SK-N-SH treated with all-trans-retinoic acid at 6 μM for 48 hours (cell line): ENCODE measurements around the gene PEPD.
A peak's percentile ranks its signal among the peaks of the same experiment; 100 is the strongest.

Experiments used
- ATAC-seq: fragments of 200-7000 bp; cut with Tn5 transposase; 3 replicates; pipeline ENCODE4 v1.9.1; 2020; ENCODE audit warnings: mild to moderate bottlenecking, moderate library complexity
- ARNTL ChIP-seq: fragments of 450-650 bp; formaldehyde crosslinking; IDR thresholded peaks from 2 replicates; pipeline ENCODE4 v1.5.0; 2020; ENCODE audit warnings: low read depth, mild to moderate bottlenecking, moderate library complexity, borderline replicate concordance
- BACH2 ChIP-seq: fragments of 250-450 bp; sonication (Bioruptor Pico); IDR thresholded peaks from 2 replicates; pipeline ENCODE4 v1.9.0; 2021; ENCODE audit warnings: mild to moderate bottlenecking, borderline replicate concordance
- CSDC2 ChIP-seq: fragments of 250-450 bp; sonication (Bioruptor Pico); IDR thresholded peaks from 2 replicates; pipeline ENCODE4 v1.5.0; 2020; ENCODE audit warnings: mild to moderate bottlenecking, moderate library complexity
- ESRRG ChIP-seq: fragments of 250-450 bp; sonication (Bioruptor Pico); IDR thresholded peaks from 2 replicates; pipeline ENCODE4 v1.6.1; 2021; ENCODE audit warnings: mild to moderate bottlenecking
- ISL1 ChIP-seq: fragments of 250-450 bp; sonication (Bioruptor Pico); IDR thresholded peaks from 2 replicates; pipeline ENCODE4 v2.1.2; 2022; ENCODE audit warnings: mild to moderate bottlenecking, moderate library complexity
- OSR1 ChIP-seq: fragments of 250-450 bp; sonication (Bioruptor Pico); IDR thresholded peaks from 2 replicates; pipeline ENCODE4 v1.8.0; 2022; ENCODE audit warnings: moderate library complexity, mild to moderate bottlenecking, inconsistent platforms
- RARB ChIP-seq: fragments of 250-450 bp; sonication (Bioruptor Pico); IDR thresholded peaks from 2 replicates; pipeline ENCODE4 v1.8.0; 2021; ENCODE audit warnings: mild to moderate bottlenecking, moderate library complexity
- SNAI2 ChIP-seq: fragments of 250-450 bp; sonication (Bioruptor Pico); IDR thresholded peaks from 2 replicates; pipeline ENCODE4 v1.5.0; 2020; ENCODE audit warnings: mild to moderate bottlenecking, moderate library complexity
- TOX ChIP-seq: fragments of 250-450 bp; sonication (Bioruptor Pico); IDR thresholded peaks from 2 replicates; pipeline ENCODE4 v1.8.0; 2021; ENCODE audit warnings: mild to moderate bottlenecking, moderate library complexity, borderline replicate concordance
- ZC3H10 ChIP-seq: fragments of 250-450 bp; sonication (Bioruptor Pico); IDR thresholded peaks from 2 replicates; pipeline ENCODE4 v1.5.1; 2021; ENCODE audit warnings: mild to moderate bottlenecking, moderate library complexity
- ZFP3 ChIP-seq: fragments of 250-450 bp; sonication (Bioruptor Pico); IDR thresholded peaks from 2 replicates; pipeline ENCODE4 v1.5.0; 2020; ENCODE audit warnings: mild to moderate bottlenecking, moderate library complexity
- ZNF565 ChIP-seq: fragments of 450-650 bp; formaldehyde crosslinking; conservative IDR thresholded peaks from 2 replicates; pipeline ENCODE4 v1.5.0; 2020; ENCODE audit warnings: low read depth, mild to moderate bottlenecking, moderate library complexity
- ZNF70 ChIP-seq: fragments of 450-650 bp; formaldehyde crosslinking; IDR thresholded peaks from 2 replicates; pipeline ENCODE4 v1.5.0; 2020; ENCODE audit warnings: mild to moderate bottlenecking, moderate library complexity
- TF ChIP-seq, protein P1 (sequence below): fragments of 250-450 bp; sonication (Bioruptor Pico); IDR thresholded peaks from 2 replicates; pipeline ENCODE4 v1.5.0; 2020; ENCODE audit warnings: mild to moderate bottlenecking, moderate library complexity
- TF ChIP-seq, protein P2 (sequence below): fragments of 250-450 bp; sonication (Bioruptor Pico); IDR thresholded peaks from 2 replicates; pipeline ENCODE4 v1.5.1; 2020; ENCODE audit warnings: low read depth, mild to moderate bottlenecking, moderate library complexity
- TF ChIP-seq, protein P3 (sequence below): fragments of 250-450 bp; sonication (Bioruptor Pico); IDR thresholded peaks from 2 replicates; pipeline ENCODE4 v1.5.1; 2021; ENCODE audit warnings: mild to moderate bottlenecking, moderate library complexity
- TF ChIP-seq, protein P4 (sequence below): fragments of 250-450 bp; sonication (Bioruptor Pico); IDR thresholded peaks from 2 replicates; pipeline ENCODE4 v1.8.0; 2021; ENCODE audit warnings: low read depth, mild to moderate bottlenecking, moderate library complexity, borderline replicate concordance

Gene PEPD

DNA sequence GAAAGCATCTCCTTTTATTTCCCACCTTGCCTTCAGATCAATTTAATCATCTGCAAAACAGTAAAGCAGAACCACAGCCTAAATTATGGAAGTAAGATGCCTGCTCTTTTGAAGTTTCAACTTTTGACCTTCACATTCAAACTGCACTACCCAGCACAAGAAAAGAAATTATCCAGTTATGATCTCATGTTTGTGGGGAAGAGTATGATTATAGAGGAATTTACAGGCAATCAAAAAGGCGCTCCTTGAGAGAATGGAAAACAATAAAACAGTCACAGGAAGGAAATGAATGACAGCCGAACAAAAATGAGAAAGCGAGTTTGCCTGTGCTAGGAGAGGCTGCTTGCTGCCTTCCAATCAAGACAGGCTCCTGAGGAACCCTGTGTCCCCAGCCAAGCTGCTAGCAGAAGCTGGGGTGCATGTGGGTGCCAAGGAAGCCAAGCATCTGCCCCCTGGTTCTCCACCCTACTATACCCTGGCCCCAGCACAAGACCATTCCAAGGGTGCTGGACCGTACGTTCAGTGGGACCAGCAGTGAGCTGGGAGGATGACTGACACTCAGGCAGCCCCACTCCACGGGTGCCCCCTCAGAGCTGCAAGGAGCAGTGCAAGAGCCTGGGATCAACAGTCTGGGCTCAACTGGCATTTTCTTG lies 47.8 kb downstream of the PEPD start:
- TF ChIP-seq, protein P1, sequence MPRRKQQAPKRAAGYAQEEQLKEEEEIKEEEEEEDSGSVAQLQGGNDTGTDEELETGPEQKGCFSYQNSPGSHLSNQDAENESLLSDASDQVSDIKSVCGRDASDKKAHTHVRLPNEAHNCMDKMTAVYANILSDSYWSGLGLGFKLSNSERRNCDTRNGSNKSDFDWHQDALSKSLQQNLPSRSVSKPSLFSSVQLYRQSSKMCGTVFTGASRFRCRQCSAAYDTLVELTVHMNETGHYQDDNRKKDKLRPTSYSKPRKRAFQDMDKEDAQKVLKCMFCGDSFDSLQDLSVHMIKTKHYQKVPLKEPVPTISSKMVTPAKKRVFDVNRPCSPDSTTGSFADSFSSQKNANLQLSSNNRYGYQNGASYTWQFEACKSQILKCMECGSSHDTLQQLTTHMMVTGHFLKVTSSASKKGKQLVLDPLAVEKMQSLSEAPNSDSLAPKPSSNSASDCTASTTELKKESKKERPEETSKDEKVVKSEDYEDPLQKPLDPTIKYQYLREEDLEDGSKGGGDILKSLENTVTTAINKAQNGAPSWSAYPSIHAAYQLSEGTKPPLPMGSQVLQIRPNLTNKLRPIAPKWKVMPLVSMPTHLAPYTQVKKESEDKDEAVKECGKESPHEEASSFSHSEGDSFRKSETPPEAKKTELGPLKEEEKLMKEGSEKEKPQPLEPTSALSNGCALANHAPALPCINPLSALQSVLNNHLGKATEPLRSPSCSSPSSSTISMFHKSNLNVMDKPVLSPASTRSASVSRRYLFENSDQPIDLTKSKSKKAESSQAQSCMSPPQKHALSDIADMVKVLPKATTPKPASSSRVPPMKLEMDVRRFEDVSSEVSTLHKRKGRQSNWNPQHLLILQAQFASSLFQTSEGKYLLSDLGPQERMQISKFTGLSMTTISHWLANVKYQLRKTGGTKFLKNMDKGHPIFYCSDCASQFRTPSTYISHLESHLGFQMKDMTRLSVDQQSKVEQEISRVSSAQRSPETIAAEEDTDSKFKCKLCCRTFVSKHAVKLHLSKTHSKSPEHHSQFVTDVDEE = no peak
- TF ChIP-seq RARB (CRISPR knock-in tag) (no peak), ZC3H10 (CRISPR knock-in tag) (0 out of 2 replicates have a peak, but pooled peaks have one; percentile 39), ARNTL (CRISPR knock-in tag) (no peak), ZFP3 (CRISPR knock-in tag) (peak; percentile 64; the same call in 1 of the 2 replicates), ISL1 (CRISPR knock-in tag) (peak; percentile 39)
- TF ChIP-seq, protein P2, sequence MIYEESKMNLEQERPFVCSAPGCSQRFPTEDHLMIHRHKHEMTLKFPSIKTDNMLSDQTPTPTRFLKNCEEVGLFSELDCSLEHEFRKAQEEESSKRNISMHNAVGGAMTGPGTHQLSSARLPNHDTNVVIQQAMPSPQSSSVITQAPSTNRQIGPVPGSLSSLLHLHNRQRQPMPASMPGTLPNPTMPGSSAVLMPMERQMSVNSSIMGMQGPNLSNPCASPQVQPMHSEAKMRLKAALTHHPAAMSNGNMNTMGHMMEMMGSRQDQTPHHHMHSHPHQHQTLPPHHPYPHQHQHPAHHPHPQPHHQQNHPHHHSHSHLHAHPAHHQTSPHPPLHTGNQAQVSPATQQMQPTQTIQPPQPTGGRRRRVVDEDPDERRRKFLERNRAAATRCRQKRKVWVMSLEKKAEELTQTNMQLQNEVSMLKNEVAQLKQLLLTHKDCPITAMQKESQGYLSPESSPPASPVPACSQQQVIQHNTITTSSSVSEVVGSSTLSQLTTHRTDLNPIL (CRISPR knock-in tag) = peak; percentile 38; the same call in 1 of the 2 replicates
- ATAC-seq = peak; percentile 60

DNA sequence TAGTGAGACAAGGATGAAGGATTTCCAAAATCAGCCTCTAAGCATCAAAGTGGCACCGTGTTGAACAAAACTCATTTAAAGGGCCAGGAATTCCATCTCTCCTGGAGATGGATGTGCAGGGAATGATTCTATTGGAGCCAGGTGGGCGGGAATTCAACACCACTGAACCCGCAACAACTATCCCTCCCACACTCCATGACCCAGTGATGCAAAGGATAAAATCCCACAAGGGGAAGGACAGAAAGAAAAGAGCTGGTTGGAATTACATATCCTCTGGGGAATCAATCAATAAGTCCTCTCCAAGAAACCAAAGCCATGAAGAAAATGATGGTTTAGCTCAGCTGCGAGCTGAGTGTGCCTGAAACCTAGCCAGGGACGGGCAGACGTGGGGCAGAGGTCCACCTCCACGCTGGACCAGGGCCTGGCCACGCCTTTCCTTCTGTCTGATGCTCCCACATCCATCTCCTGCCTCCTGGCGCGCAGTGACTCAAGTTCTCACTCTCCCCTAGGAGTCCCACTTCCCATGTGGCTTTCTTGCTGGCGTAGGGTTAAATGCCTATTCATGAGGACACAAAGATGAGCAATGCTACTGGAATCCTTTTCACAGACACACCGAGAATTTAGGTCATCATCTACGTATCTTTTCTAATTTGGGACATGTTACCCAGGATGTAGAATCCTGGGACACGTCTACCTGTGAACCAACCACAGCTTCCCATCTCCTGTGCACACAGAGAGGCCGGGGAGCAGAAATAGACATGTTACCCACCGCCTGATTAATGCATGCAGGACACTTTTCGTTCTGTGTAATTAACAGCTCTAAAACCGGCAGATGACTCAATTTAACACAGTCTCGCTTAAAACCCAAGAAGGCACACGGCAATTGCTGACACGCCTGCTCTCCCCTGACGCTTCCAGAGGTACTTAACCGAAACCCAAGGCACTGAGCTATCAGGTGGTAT lies 48.6 kb downstream of the PEPD start:
- ATAC-seq = peak; percentile 89
- TF ChIP-seq ZC3H10 (CRISPR knock-in tag) = 0 out of 2 replicates have a peak, but pooled peaks have one; percentile 13
- no peak for TF ChIP-seq ESRRG
- no peak for TF ChIP-seq ZNF565 (CRISPR knock-in tag)
- peak; percentile 34; the same call in 1 of the 2 replicates for TF ChIP-seq TOX (CRISPR knock-in tag)
- 0 out of 2 replicates have a peak, but pooled peaks have one; percentile 8 for TF ChIP-seq CSDC2 (CRISPR knock-in tag)
- TF ChIP-seq, protein P3, sequence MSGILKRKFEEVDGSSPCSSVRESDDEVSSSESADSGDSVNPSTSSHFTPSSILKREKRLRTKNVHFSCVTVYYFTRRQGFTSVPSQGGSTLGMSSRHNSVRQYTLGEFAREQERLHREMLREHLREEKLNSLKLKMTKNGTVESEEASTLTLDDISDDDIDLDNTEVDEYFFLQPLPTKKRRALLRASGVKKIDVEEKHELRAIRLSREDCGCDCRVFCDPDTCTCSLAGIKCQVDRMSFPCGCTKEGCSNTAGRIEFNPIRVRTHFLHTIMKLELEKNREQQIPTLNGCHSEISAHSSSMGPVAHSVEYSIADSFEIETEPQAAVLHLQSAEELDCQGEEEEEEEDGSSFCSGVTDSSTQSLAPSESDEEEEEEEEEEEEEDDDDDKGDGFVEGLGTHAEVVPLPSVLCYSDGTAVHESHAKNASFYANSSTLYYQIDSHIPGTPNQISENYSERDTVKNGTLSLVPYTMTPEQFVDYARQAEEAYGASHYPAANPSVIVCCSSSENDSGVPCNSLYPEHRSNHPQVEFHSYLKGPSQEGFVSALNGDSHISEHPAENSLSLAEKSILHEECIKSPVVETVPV = no peak
- TF ChIP-seq SNAI2 = peak; percentile 67; the same call in 1 of the 2 replicates
- TF ChIP-seq, protein P2 (CRISPR knock-in tag) = peak; percentile 81; the same call in 1 of the 2 replicates

DNA sequence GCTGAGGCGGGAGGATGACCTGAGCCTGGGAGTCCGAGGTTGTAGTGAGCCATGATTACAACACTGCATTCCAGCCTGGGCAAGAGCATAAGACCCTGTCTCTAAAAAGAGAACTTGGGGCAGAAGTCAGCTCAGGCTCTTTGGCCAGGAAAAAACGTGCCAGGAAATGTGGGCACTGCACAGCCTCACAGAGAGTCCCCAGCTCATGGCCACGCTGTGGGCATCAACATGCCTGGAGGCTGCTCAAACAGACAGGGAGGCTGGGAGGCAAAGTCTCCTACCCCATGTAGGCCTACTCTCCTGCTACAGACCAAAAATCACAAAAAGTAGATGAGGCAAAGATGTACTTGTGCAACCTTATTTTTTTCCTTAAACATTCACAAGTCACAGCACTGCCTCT lies 49.4 kb downstream of the PEPD start:
- ATAC-seq = no peak
- no peak for TF ChIP-seq BACH2 (CRISPR knock-in tag)
- TF ChIP-seq ESRRG = no peak
- TF ChIP-seq OSR1 (CRISPR knock-in tag) = no peak
- TF ChIP-seq, protein P4, sequence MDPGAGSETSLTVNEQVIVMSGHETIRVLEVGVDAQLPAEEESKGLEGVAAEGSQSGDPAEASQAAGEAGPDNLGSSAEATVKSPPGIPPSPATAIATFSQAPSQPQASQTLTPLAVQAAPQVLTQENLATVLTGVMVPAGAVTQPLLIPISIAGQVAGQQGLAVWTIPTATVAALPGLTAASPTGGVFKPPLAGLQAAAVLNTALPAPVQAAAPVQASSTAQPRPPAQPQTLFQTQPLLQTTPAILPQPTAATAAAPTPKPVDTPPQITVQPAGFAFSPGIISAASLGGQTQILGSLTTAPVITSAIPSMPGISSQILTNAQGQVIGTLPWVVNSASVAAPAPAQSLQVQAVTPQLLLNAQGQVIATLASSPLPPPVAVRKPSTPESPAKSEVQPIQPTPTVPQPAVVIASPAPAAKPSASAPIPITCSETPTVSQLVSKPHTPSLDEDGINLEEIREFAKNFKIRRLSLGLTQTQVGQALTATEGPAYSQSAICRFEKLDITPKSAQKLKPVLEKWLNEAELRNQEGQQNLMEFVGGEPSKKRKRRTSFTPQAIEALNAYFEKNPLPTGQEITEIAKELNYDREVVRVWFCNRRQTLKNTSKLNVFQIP (CRISPR knock-in tag) = no peak
- TF ChIP-seq ZNF70 (CRISPR knock-in tag) = no peak
- no peak for TF ChIP-seq CSDC2 (CRISPR knock-in tag)
- TF ChIP-seq, protein P2 (CRISPR knock-in tag) = no peak
- TF ChIP-seq, protein P3 = no peak
- no peak for TF ChIP-seq ZNF565 (CRISPR knock-in tag)
- TF ChIP-seq, protein P1 = no peak
